Myocyte (in vitro differentiated cells): ENCODE data around the gene LPCAT4. TPM values are rescaled to one million over a fixed set of nuclear protein-coding genes. Genes with fewer than 3 reads are reported as not detected.

Experiments
- DNase-seq: peaks from one replicate; pipeline ENCODE4 v3.0.0-alpha.2; 2012; ENCODE audit warnings: low read depth
- total RNA-seq: library from RNA; depleted of rRNA; stranded (reverse); fragments of >200 nt; gene quantifications from 2 replicates; pipeline ENCODE4 v1.2.3, GENCODE V29; 2014

Gene LPCAT4
- total RNA-seq, 1 donor from 2014 or later, result 70.3 TPM

GRCh38 chr15:34337557-34338306 lies 29.3 kb downstream of the LPCAT4 start, which contains the start of gene SLC12A6:
Gene SLC12A6, minus strand, starts transcription at chr15:34337781. Its CDS starts 1,101 bp downstream, at chr15:34336680.
- DNase-seq, result peak; percentile 91

DNA sequence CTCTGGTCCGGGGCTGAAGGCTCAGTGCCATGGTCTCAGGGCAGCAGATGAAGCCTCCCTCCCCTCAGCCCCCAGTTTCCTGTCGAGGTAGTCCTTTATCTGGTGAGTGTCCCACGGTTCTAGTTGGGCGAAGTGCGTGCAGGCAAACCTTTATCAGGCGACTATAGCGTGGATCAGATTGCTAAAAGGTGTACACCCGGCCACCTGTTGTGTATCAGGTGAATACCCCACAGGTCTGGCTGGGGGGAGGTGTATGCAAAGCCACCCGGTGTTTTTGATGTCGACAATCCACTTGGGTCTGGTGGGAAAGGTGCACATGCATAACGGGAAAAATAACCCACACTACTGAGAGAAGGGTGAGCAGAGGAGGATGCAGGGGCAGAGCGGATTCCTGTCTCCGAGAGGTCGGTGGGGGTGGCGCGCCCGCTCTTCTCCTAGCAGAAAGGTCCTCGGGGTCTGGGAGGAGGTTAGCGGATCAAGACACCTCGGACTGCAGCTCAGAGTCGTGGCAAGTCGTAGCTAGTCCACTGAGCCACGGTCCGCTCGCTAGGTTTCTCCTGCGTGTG lies 29.9 kb downstream of the LPCAT4 start:
- DNase-seq, result no peak

- no peak for DNase-seq
Measured at GRCh38 chr15:34336231-34336990, 30.6 kb downstream of the LPCAT4 start.

GRCh38 chr15:34335176-34336032 lies 31.6 kb downstream of the LPCAT4 start:
- DNase-seq, result no peak

GRCh38 chr15:34334672-34335071 lies 32.3 kb downstream of the LPCAT4 start:
- DNase-seq, result no peak

GRCh38 chr15:34332553-34333120 lies 34.4 kb downstream of the LPCAT4 start:
- DNase-seq, result no peak

DNA sequence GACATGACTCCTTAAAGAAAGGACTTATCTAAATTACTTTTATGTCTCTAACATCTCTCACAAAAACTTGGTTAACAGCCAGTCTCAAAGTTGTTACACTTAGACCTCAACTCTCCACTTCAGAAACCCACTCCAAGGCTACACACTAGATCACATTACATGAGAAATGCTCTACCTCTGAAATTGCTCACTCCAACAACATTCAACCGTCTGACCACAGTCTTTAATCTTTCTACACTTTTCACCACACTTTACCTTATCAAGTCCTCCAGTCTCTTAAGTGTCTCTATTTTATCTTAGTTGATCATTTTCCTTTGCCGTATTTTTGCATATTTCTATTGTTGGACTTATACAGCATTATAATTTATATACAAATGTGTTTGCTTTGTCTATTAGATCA lies 35.2 kb downstream of the LPCAT4 start:
- no peak for DNase-seq

GRCh38 chr15:34330279-34330678 lies 36.7 kb downstream of the LPCAT4 start:
- no peak for DNase-seq

GRCh38 chr15:34329006-34329405 lies 38.0 kb downstream of the LPCAT4 start:
- no peak for DNase-seq

DNA sequence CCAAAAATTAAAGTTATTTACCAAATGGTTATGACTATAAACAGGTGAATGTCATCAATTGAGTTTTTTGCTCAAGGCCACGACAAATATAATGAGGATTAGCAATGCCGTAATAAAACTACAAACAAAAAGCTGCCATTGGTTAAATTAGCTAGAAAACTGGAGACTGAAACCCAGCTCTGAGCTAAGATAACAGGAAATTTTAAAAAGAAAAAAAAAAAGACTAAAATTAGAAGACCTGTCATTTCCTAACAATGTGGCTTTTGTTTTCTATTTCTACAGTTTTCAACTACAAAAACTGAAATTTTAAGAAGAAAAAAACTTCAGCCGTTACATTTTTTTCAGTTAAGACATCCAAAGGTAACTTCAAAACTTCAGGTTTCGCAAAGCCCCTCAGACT lies 39.1 kb downstream of the LPCAT4 start:
- no peak for DNase-seq

DNA sequence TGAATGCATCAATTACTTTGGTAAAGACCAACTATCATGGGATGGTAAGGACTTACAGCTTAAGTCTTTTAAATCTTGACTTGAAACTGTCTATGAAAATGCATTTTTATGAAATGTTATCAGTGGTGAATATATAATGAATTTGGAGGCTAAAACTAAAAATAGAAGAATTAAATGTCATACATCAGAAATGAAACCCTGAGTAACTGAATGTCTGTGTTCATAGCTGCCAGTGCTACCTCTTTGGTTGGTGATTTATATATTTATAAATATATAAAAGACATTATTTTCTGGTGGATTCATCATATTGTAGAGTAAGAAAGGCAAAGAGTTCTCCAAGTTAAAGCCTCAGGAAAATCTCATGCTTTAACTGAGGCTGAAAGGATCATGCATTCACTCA lies 41.6 kb downstream of the LPCAT4 start:
- DNase-seq, result no peak

- DNase-seq, result no peak
Measured at GRCh38 chr15:34324933-34325332, 42.1 kb downstream of the LPCAT4 start.

DNA sequence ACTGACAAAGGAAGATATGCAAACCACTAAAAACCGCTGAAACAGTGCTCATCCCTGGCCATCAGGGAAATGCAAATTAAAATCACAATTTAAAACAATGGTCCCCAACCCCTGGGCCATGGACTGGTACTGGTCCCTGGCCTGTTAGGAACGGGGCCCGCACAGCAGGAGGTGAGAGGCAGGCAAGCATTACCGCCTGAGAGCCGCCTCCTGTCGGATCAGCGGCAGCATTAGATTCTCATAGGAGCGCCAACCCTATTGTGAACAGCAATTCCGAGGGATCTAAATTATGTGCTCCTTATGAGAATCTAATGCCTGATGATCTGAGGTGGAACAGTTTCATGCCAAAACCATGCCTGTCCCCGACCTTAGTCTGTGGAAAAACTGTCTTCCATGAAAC lies 43.8 kb downstream of the LPCAT4 start:
- no peak for DNase-seq

- DNase-seq, result peak; percentile 57
Measured at GRCh38 chr15:34318277-34319079, 48.5 kb downstream of the LPCAT4 start.

DNA sequence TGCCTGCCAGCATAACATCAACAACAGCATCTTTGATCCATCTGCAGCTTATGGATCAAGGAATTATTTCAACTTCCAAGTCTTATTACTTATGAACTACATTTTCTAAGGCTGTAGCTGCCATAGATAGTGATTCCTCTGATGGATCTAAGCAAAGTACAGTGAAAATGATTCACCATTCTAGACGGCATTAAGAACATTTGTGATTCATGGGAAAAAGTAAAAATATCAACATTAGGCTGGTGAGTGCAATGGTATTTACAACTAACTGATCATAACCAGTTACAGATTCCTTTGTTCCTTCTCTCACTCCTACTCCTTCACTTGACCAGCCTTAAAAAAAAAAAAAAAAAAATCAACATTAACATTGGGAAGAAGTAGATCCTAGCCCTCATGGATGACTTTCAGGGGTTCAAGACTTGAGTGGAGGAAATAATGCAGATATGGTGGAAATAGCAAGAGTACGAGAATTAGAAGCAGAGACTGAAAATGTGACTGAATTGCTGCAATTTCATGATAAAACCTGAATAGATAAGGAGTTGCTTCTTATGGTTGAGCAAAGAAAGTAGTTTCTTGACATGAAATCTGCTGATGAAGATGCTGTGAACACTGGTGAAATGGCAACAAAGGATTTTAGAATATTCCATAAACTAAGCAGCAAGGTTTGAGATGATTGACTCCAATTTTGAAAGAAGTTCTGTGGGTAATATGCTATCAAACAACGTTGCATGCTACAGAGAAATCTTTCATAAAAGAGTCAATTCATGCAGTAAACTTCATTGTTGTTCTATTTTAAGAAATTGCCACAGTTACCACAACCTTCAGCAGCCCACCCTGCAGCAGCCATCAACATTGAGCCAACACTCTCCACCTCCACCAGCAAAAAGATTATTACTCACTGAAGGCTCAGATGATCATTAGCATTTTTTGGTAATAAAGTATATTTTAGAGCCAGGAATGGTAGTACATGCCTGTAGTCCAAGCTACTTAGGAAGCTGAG lies 52.2 kb downstream of the LPCAT4 start:
- DNase-seq, result no peak

DNA sequence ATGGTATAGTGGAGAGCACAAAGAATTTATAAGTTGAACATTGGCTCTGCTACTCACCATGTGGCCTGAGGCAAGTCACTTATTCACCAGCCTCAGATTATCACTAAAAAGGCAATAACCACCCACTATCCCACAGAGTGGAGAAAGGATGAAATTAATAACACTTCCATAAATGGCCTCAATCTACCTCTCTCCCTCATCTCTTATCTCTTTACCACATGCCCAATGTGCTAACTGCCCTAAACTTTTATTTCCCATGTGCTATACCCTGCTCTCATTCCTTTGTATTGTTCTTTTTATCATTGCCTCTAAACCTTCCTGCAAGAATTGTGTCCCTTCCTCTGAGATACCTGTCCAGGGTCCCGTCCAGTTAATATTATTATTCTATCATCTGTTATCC lies 55.4 kb downstream of the LPCAT4 start:
- no peak for DNase-seq
